ENCODE results near the gene EFCAB6. TPM values are rescaled to one million over a fixed set of nuclear protein-coding genes. Genes with fewer than 3 reads are reported as not detected.

The EFCAB6 gene
- total and polyA plus RNA-seq, 5 donors from 2014 or later = 0.18 to 0.77 (median 0.30) TPM; not detected in 2

DNA sequence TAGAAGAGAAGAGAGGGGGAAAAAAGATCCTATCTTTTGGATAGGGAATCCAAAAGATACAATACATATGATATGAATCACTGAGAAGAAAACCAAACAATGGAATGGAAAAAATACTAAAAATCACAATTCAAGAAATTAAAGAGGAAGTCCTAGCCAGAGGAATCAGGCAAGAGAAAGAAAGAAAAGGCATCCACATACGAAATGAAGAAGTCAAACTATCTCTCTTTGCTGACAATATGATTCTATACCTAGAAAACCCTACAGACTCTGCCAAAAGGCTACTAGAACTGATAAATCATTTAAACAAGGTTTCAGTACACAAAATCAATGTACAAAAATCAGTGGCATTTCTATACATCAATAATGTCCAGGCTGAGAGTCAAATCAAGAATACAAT, 91.4 kb downstream of the EFCAB6 start:
- ATAC-seq (ENCODE audit: low read depth in 2 of 2) (no peak), DNase-seq (no peak)
- no peak overlapping the region for H3K27ac Mint-ChIP-seq
- no peak overlapping the region for H3K4me3 Mint-ChIP-seq
- Histone ChIP-seq H3K27ac (ENCODE audit: insufficient read depth, low read length, poor library complexity, severe bottlenecking) (no peak overlapping the region), H3K4me3 (ENCODE audit: low read depth, low read length) (no peak overlapping the region), H3K4me1 (ENCODE audit: control insufficient read depth, insufficient read depth, low read length, poor library complexity, severe bottlenecking) (no peaks in the 10 kb centered on the region), H3K36me3 (ENCODE audit: control insufficient read depth, insufficient read depth, low read length) (no peaks in the 10 kb centered on the region), H3K9me3 (ENCODE audit: control insufficient read depth in 2 of 2, low read length in 2 of 2) (no peaks in the 10 kb centered on the region), H3K27me3 (ENCODE audit: control insufficient read depth, insufficient read depth, low read length) (no peaks in the 10 kb centered on the region)
- H3K4me1 Mint-ChIP-seq = peaks cover 0 to 4% (median 0%) of the 10 kb centered on the region in 4 donors
- peaks cover 5% of the 10 kb centered on the region for H3K27me3 Mint-ChIP-seq
- peaks cover 0 to 2% (median 0%) of the 10 kb centered on the region in 7 donors for H3K9me3 Mint-ChIP-seq
- no peaks in the 10 kb centered on the region for H3K36me3 Mint-ChIP-seq

DNA sequence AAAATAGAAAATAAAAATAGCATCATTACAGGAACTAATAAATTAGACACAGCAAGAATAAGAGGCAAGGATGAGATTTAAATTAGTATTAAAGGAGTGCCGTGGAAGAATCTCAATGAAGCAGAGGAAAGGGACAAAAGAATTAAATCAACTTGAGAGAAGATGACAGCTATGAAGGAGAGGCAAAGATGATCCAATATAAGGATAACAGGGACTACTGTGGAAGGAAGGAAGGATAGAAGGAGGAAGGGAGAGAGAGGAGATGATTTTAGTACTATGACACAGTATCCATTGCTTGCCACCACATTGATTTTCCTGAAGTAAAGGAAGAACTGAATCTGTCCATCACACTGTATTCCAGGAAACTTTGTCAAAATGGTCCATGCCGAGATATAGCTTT, 98.0 kb downstream of the EFCAB6 start:
- ATAC-seq (ENCODE audit: low read depth in 2 of 2) (no peak), DNase-seq (no peak)
- H3K9me3 Mint-ChIP-seq = peaks cover 0 to 3% (median 0%) of the 10 kb centered on the region in 7 donors
- no peaks in the 10 kb centered on the region for H3K36me3 Mint-ChIP-seq
- Histone ChIP-seq H3K4me1 (ENCODE audit: control insufficient read depth, insufficient read depth, low read length, poor library complexity, severe bottlenecking) (no peaks in the 10 kb centered on the region), H3K27me3 (ENCODE audit: control insufficient read depth, insufficient read depth, low read length) (no peaks in the 10 kb centered on the region), H3K36me3 (ENCODE audit: control insufficient read depth, insufficient read depth, low read length) (no peaks in the 10 kb centered on the region), H3K4me3 (ENCODE audit: low read depth, low read length) (no peak overlapping the region), H3K9me3 (ENCODE audit: control insufficient read depth in 2 of 2, low read length in 2 of 2) (no peaks in the 10 kb centered on the region), H3K27ac (ENCODE audit: insufficient read depth, low read length, poor library complexity, severe bottlenecking) (no peak overlapping the region)
- peak overlapping the region in 1 of 3 donors; percentile 87 for H3K27ac Mint-ChIP-seq
- no peak overlapping the region for H3K4me3 Mint-ChIP-seq
- H3K4me1 Mint-ChIP-seq = no peaks in the 10 kb centered on the region
- H3K27me3 Mint-ChIP-seq = peaks cover 7% of the 10 kb centered on the region

DNA sequence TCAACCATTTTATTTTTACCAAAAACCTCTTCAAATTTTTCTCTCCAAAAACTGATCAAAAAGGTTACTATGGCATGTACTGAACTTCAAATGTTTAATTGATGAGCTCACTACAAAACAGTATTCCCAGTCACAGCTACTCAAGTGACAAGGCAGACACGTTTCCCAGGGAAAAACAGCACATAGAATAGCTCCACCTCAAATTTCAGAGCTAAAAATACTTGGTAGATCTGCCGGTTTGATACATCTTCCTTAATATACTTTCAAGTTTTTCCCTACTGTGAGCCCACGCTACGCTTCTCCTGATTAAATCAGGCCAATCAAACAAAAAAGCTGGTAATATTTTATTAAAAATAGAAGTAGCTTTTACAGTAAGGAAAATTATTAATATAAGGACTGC, 100.4 kb downstream of the EFCAB6 start:
- H3K27ac Mint-ChIP-seq = no peak overlapping the region
- no peaks in the 10 kb centered on the region for H3K27me3 ChIP-seq (ENCODE audit: control insufficient read depth, insufficient read depth, low read length)

DNA sequence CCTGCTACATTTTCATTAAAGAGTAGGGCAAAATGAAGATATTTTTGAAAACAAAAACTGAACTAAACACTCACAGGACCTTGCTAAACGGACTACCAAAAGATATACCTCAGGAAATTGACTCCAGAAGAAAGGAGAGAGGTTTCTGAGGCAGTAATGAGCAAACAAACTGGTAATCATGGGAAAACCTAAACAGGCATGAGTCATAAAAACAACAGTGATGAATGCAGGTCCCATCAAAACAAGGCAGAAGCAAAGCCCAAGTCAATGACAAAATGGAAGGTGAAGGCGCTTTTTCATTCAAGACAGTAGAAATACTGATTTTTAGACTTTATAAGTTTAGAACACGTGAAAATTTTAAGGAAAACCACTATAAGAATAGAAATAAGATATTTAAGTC, 104.5 kb downstream of the EFCAB6 start:
- no peak for DNase-seq

More for the DNA sequence above, 100.4 kb downstream of the EFCAB6 start:
- Mint-ChIP-seq H3K4me3 (no peak overlapping the region), H3K36me3 (no peaks in the 10 kb centered on the region), H3K9me3 (peaks cover 0 to 6% (median 0%) of the 10 kb centered on the region in 7 donors), H3K4me1 (no peaks in the 10 kb centered on the region), H3K27me3 (peaks cover 24% of the 10 kb centered on the region)
- Histone ChIP-seq H3K4me3 (ENCODE audit: low read depth, low read length) (no peak overlapping the region), H3K4me1 (ENCODE audit: control insufficient read depth, insufficient read depth, low read length, poor library complexity, severe bottlenecking) (no peaks in the 10 kb centered on the region), H3K27ac (ENCODE audit: insufficient read depth, low read length, poor library complexity, severe bottlenecking) (no peak overlapping the region), H3K36me3 (ENCODE audit: control insufficient read depth, insufficient read depth, low read length) (no peaks in the 10 kb centered on the region), H3K9me3 (ENCODE audit: control insufficient read depth in 2 of 2, low read length in 2 of 2) (no peaks in the 10 kb centered on the region)
- no peak for DNase-seq
- no peak for ATAC-seq (ENCODE audit: low read depth in 2 of 2)

DNA sequence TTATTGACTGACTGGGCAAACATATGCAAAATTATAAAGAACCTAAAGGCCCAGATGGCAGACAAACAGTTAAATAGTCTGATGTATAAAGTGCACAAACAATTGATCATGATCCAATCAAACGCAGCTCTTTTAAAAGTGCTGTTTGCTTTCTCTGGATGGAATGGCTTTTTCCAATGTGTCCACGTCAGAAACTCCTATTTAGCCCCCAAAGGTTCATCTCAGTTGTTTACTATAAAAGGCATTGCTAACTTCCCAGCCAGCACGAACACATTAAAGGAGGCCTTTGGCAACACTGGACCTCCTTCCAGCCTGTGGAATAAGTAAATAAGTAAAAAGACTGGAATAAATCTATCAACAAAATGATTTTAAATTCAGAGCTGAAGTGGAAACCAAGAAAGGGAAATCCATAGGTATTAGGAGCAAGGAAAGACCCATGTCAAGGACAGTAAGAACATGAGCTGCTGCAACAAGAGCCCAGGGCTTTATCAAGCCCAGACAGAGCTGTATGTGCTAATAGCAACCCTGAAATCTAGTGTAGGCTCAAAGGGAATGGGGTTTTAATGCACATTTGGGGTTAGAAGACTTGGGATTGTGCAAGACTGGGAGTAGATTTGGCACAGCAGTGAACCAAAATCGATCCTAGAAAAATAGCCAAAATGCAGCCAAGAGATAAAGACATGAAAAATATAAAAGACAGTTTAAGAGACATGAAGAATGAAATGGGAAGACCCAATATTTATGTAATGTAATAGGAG, 105.4 kb downstream of the EFCAB6 start:
- Histone ChIP-seq H3K27ac (ENCODE audit: insufficient read depth, low read length, poor library complexity, severe bottlenecking) (no peak overlapping the region), H3K9me3 (ENCODE audit: control insufficient read depth in 2 of 2, low read length in 2 of 2) (peaks cover 16% of the 10 kb centered on the region in 2 experiments), H3K27me3 (ENCODE audit: control insufficient read depth, insufficient read depth, low read length) (peaks cover 8% of the 10 kb centered on the region), H3K36me3 (ENCODE audit: control insufficient read depth, insufficient read depth, low read length) (no peaks in the 10 kb centered on the region), H3K4me1 (ENCODE audit: control insufficient read depth, insufficient read depth, low read length, poor library complexity, severe bottlenecking) (no peaks in the 10 kb centered on the region), H3K4me3 (ENCODE audit: low read depth, low read length) (no peak overlapping the region)
- H3K27ac Mint-ChIP-seq = no peak overlapping the region
- H3K36me3 Mint-ChIP-seq = peaks cover 5% of the 10 kb centered on the region
- H3K27me3 Mint-ChIP-seq = peaks cover 43% of the 10 kb centered on the region
- H3K4me3 Mint-ChIP-seq = no peak overlapping the region
- H3K9me3 Mint-ChIP-seq = peaks cover 0 to 14% (median 4%) of the 10 kb centered on the region in 7 donors
- DNase-seq (no peak), ATAC-seq (ENCODE audit: low read depth in 2 of 2) (no peak)
- no peaks in the 10 kb centered on the region for H3K4me1 Mint-ChIP-seq

More for the DNA sequence above, 104.5 kb downstream of the EFCAB6 start:
- Mint-ChIP-seq H3K4me1 (no peaks in the 10 kb centered on the region), H3K36me3 (peaks cover 5% of the 10 kb centered on the region), H3K27ac (no peak overlapping the region), H3K4me3 (no peak overlapping the region), H3K27me3 (peaks cover 43% of the 10 kb centered on the region), H3K9me3 (peaks cover 0 to 14% (median 4%) of the 10 kb centered on the region in 7 donors)
- no peak overlapping the region for H3K4me3 ChIP-seq (ENCODE audit: low read depth, low read length)
- no peaks in the 10 kb centered on the region for H3K36me3 ChIP-seq (ENCODE audit: control insufficient read depth, insufficient read depth, low read length)
- ATAC-seq (ENCODE audit: low read depth in 2 of 2) = no peak
- no peaks in the 10 kb centered on the region for H3K4me1 ChIP-seq (ENCODE audit: control insufficient read depth, insufficient read depth, low read length, poor library complexity, severe bottlenecking)
- H3K9me3 ChIP-seq (ENCODE audit: control insufficient read depth in 2 of 2, low read length in 2 of 2) = peaks cover 16% of the 10 kb centered on the region in 2 experiments
- peaks cover 5% of the 10 kb centered on the region for H3K27me3 ChIP-seq (ENCODE audit: control insufficient read depth, insufficient read depth, low read length)
- no peak overlapping the region for H3K27ac ChIP-seq (ENCODE audit: insufficient read depth, low read length, poor library complexity, severe bottlenecking)

DNA sequence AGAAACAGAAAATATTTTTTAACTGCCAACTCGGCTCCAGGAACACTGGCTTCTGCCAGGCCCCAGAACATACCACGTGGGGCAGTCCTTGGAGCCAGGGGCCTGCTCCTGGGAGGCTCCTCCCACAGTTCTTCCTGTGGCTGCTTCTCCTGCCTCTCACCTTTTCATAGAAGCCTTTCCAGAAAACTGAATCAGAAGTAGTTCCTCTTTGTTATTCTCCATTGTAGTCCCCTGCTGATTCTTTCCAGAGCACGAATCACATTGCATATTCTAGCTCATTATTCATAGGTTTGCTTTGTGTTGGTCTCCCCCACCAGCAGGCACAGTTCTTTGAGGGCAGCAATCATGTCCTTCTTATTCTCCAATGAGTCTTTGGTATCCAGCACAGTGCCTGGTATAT, 106.0 kb downstream of the EFCAB6 start:
- no peak overlapping the region for H3K4me3 ChIP-seq (ENCODE audit: low read depth, low read length)
- Mint-ChIP-seq H3K4me1 (no peaks in the 10 kb centered on the region), H3K9me3 (peaks cover 0 to 14% (median 4%) of the 10 kb centered on the region in 7 donors), H3K27ac (no peak overlapping the region), H3K4me3 (no peak overlapping the region), H3K36me3 (peaks cover 5% of the 10 kb centered on the region), H3K27me3 (peaks cover 43% of the 10 kb centered on the region)
- H3K36me3 ChIP-seq (ENCODE audit: control insufficient read depth, insufficient read depth, low read length) = no peaks in the 10 kb centered on the region
- no peak for DNase-seq
- H3K4me1 ChIP-seq (ENCODE audit: control insufficient read depth, insufficient read depth, low read length, poor library complexity, severe bottlenecking) = no peaks in the 10 kb centered on the region
- peaks cover 8% of the 10 kb centered on the region for H3K27me3 ChIP-seq (ENCODE audit: control insufficient read depth, insufficient read depth, low read length)
- no peak for ATAC-seq (ENCODE audit: low read depth in 2 of 2)
- H3K9me3 ChIP-seq (ENCODE audit: control insufficient read depth in 2 of 2, low read length in 2 of 2) = peaks cover 16% of the 10 kb centered on the region in 2 experiments
- no peak overlapping the region for H3K27ac ChIP-seq (ENCODE audit: insufficient read depth, low read length, poor library complexity, severe bottlenecking)

DNA sequence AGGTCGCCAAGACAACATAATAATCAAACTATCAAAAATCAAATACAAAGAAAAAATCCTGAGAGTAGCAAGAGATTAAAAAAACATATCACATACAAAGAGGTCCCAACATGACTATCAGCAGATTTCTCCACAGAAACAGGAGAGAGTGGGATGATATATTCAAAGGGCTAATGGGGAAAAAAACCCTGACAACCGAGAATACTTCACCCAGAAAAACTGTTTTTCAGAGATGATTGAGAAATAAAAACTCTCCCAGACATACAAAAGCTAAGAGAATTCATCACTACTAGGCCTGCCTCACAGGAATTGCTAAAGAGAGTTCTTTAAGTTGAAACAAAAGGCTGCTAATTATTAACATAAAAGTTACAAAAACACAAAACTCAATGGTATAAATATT, 108.1 kb downstream of the EFCAB6 start:
- no peaks in the 10 kb centered on the region for H3K36me3 ChIP-seq (ENCODE audit: control insufficient read depth, insufficient read depth, low read length)
- Mint-ChIP-seq H3K4me3 (no peak overlapping the region), H3K4me1 (no peaks in the 10 kb centered on the region), H3K36me3 (peaks cover 5% of the 10 kb centered on the region), H3K27me3 (peaks cover 53% of the 10 kb centered on the region), H3K9me3 (peaks cover 0 to 14% (median 4%) of the 10 kb centered on the region in 7 donors), H3K27ac (no peak overlapping the region)
- H3K27ac ChIP-seq (ENCODE audit: insufficient read depth, low read length, poor library complexity, severe bottlenecking) = no peak overlapping the region
- H3K4me3 ChIP-seq (ENCODE audit: low read depth, low read length) = no peak overlapping the region
- H3K27me3 ChIP-seq (ENCODE audit: control insufficient read depth, insufficient read depth, low read length) = peaks cover 8% of the 10 kb centered on the region
- H3K9me3 ChIP-seq (ENCODE audit: control insufficient read depth in 2 of 2, low read length in 2 of 2) = peaks cover 16% of the 10 kb centered on the region in 2 experiments
- DNase-seq (no peak), ATAC-seq (ENCODE audit: low read depth in 2 of 2) (no peak)
- no peaks in the 10 kb centered on the region for H3K4me1 ChIP-seq (ENCODE audit: control insufficient read depth, insufficient read depth, low read length, poor library complexity, severe bottlenecking)

DNA sequence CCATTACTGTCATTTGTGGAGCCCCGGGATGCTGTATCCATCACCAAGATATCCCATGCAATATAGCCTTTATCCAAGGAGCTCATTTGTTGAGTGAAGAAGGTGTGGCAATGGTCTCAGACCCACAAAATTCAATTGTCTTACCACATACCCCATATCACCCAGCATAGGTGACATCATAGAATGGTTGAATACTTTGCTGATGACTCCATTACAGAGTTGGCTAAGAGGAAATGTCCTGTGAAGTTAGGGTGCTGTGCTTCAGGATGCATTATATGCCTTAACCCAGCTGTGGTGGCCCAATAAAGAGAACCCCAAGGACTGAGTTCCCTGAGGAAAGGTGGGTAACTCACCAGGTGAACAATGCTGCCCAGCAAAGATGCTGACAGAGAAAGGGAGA, 113.7 kb downstream of the EFCAB6 start:
- no peak for DNase-seq
- H3K9me3 Mint-ChIP-seq = peaks cover 0 to 3% (median 2%) of the 10 kb centered on the region in 7 donors
- no peak overlapping the region for H3K27ac ChIP-seq (ENCODE audit: insufficient read depth, low read length, poor library complexity, severe bottlenecking)

More for the DNA sequence above, 113.7 kb downstream of the EFCAB6 start:
- Histone ChIP-seq H3K36me3 (ENCODE audit: control insufficient read depth, insufficient read depth, low read length) (no peaks in the 10 kb centered on the region), H3K9me3 (ENCODE audit: control insufficient read depth in 2 of 2, low read length in 2 of 2) (peaks cover 4% of the 10 kb centered on the region in 2 experiments), H3K4me1 (ENCODE audit: control insufficient read depth, insufficient read depth, low read length, poor library complexity, severe bottlenecking) (no peaks in the 10 kb centered on the region), H3K4me3 (ENCODE audit: low read depth, low read length) (no peak overlapping the region), H3K27me3 (ENCODE audit: control insufficient read depth, insufficient read depth, low read length) (peaks cover 10% of the 10 kb centered on the region)
- Mint-ChIP-seq H3K4me1 (no peaks in the 10 kb centered on the region), H3K4me3 (no peak overlapping the region), H3K27ac (no peak overlapping the region), H3K36me3 (no peaks in the 10 kb centered on the region), H3K27me3 (peaks cover 18% of the 10 kb centered on the region)
- ATAC-seq (ENCODE audit: low read depth in 2 of 2) = no peak

Data from CD4-positive, CD25-positive, alpha-beta regulatory T cell (primary cell).